Measurements from ENCODE around the gene NRP1. TPM values are rescaled to one million over a fixed set of nuclear protein-coding genes. Genes with fewer than 3 reads are reported as not detected.
"Not testable (repeated sequence)": the region's sequence is repeated elsewhere in the genome, so short reads cannot be mapped to it uniquely, and the experiment has no call there.

NRP1 gene
- total RNA-seq, 2 experiments from 2014 or later: 1.6 to 1.7 TPM

GRCh38 chr10:33141251-33141650 is 193.2 kb downstream of the NRP1 start:
- Mint-ChIP-seq H3K27me3 (no peaks in the 10 kb centered on the region), H3K4me3 (no peak overlapping the region), H3K27ac (no peak overlapping the region), H3K9me3 (no peaks in the 10 kb centered on the region), H3K4me1 (peaks cover 44% of the 10 kb centered on the region), H3K36me3 (no peaks in the 10 kb centered on the region)
- DNase-seq (no peak), ATAC-seq (ENCODE audit: low read depth) (no peak)
- POLR2A ChIA-PET: no interaction called here

GRCh38 chr10:33139181-33139646 is 195.3 kb downstream of the NRP1 start:
- Mint-ChIP-seq H3K36me3 (no peaks in the 10 kb centered on the region), H3K9me3 (no peaks in the 10 kb centered on the region), H3K4me1 (peaks cover 49% of the 10 kb centered on the region), H3K4me3 (peak overlapping the region; percentile 69), H3K27me3 (no peaks in the 10 kb centered on the region), H3K27ac (peak overlapping the region; percentile 92)
- DNase-seq (peak; percentile 61), ATAC-seq (ENCODE audit: low read depth) (peak; percentile 82)
- POLR2A ChIA-PET: interaction anchor here (0.9 to 2.0 kb wide), 6 partner anchors 8 to 761 kb away, joined by 3 to 19 read pairs (median 4); no protein-coding TSS in a partner anchor

DNA sequence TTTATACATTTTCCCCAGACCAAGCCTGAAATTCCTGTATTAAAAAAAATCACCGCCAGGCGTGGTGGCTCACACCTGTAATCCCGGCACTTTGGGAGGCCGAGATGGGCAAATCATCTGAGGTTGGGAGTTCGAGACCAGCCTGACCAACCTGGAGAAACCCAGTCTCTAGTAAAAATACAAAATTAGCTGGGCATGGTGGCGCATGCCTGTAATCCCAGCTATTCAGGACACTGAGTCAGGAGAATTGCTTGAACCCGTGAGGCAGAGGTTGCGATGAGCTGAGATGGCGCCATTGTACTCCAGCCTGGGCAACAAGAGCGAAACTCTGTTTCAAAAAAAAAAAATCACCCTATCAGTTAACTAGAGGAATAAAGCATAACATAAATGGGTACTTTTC is 195.8 kb downstream of the NRP1 start:
- DNase-seq; H3K27me3 Mint-ChIP-seq; H3K36me3 Mint-ChIP-seq; ATAC-seq (ENCODE audit: low read depth); H3K9me3 Mint-ChIP-seq: not testable (repeated sequence)
- Mint-ChIP-seq H3K27ac (peak overlapping the region; percentile 92), H3K4me1 (peaks cover 53% of the 10 kb centered on the region), H3K4me3 (peak overlapping the region; percentile 69)
- POLR2A ChIA-PET: interaction anchor here (0.9 to 2.0 kb wide), 6 partner anchors 9 to 760 kb away, joined by 3 to 19 read pairs (median 4); no protein-coding TSS in a partner anchor

DNA sequence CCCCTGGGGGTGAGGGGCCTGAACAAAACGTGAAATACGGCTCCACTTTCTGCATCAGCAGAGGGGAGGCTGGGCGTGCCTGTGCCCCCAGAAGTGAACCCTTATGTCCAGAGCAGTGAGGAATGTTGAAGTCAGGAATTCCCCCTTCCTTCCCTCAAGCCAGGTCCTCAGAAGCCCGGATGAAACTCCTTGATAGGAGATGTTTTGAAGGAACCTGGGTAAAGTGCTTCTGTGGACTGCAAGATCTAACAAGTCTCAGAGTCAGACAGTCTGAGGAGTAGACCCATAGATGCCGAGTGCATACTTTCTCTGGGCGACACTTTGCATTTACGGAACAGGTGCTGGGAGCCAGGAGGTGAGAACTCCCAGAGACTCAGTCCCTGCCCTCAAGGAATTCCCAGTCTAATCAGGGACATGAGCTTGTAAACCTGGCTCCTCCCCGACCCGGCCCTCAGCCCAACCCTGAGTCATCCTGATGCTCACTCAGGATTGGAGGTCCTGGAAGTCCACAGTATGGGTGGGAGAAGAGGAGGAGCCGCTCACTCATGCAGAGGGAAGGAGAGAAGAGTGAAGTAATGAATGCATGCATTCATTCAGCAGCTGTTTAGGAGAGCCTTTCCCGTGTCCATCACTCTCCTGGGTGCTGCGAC is 197.0 kb downstream of the NRP1 start:
- Mint-ChIP-seq H3K4me1 (peaks cover 44% of the 10 kb centered on the region), H3K36me3 (no peaks in the 10 kb centered on the region), H3K9me3 (no peaks in the 10 kb centered on the region), H3K27me3 (no peaks in the 10 kb centered on the region), H3K27ac (peak overlapping the region; percentile 55), H3K4me3 (no peak overlapping the region)
- DNase-seq: no peak
- no peak for ATAC-seq (ENCODE audit: low read depth)
- POLR2A ChIA-PET: interaction anchor here (1.0 to 1.4 kb wide), 3 partner anchors 11 to 109 kb away, joined by 3 read pairs; no protein-coding TSS in a partner anchor

DNA sequence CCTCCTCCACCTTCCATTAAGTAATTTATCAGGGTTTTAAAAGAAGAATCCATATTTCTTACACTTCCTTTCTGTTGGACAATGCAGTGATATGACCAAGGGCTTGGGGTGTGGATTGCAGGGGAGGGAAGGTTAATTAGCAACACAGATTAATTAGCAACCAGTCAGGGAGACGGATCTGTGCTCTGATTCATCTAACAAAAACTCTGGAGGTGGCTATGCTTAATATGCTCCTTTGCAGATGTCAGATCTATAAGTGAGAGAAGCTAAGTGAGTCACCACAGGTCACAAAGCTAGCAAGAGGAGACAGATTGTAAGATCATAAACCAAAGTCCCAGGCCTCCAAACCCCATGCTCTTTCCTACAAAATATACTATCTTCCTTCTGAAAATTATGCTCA is 197.7 kb downstream of the NRP1 start:
- H3K4me1 Mint-ChIP-seq: peaks cover 41% of the 10 kb centered on the region
- no peaks in the 10 kb centered on the region for H3K36me3 Mint-ChIP-seq
- POLR2A ChIA-PET: interaction anchor here (1.0 to 1.4 kb wide), 3 partner anchors 10 to 108 kb away, joined by 3 read pairs; no protein-coding TSS in a partner anchor
- peak overlapping the region; percentile 3 for H3K27ac Mint-ChIP-seq
- no peak overlapping the region for H3K4me3 Mint-ChIP-seq
- DNase-seq (no peak), ATAC-seq (ENCODE audit: low read depth) (no peak)
- H3K9me3 Mint-ChIP-seq: no peaks in the 10 kb centered on the region
- no peaks in the 10 kb centered on the region for H3K27me3 Mint-ChIP-seq

- Mint-ChIP-seq H3K36me3 (no peaks in the 10 kb centered on the region), H3K4me1 (peaks cover 40% of the 10 kb centered on the region), H3K27ac (peak overlapping the region; percentile 3), H3K4me3 (no peak overlapping the region), H3K9me3 (no peaks in the 10 kb centered on the region), H3K27me3 (no peaks in the 10 kb centered on the region)
- ATAC-seq (ENCODE audit: low read depth) (no peak), DNase-seq (no peak)
- POLR2A ChIA-PET: interaction anchor here (1.0 to 1.4 kb wide), 3 partner anchors 10 to 108 kb away, joined by 3 read pairs; no protein-coding TSS in a partner anchor
Observed at GRCh38 chr10:33136271-33136670, 198.2 kb downstream of the NRP1 start.

DNA sequence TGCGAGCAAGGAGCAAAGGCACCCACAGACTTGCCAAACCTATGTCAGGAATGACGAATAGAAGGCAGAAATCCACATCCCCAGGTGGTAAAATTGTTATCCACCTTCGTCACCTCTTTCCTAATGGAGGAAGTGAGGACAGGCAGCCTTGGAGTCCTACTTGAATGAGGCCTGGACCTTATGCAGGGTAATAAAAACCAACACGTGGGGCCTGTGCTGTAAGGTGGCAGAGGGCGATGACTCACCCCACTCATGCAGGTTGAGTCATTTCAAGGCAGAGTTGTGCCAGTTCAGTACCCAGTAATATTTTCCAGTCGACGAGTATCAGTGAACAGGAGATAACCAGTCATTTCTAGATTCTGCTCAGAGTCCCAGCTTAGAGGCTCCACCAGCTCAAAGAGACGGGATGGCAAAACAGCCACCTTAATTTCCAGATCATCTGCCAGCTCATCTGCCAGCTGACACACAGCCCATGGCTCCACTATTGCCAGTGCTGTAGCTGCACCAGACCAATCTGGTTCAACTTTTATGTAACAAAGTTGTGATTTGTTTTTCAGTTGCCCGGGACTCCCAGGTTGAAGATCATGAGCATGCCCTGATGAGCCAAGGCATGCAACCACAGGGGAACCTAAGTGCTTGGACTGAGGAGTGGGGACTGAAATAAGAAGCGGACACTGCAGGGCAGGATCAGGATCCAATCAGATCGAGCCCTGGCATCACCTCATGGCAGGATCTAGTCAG is 200.3 kb downstream of the NRP1 start:
- Mint-ChIP-seq H3K9me3 (no peaks in the 10 kb centered on the region), H3K27me3 (no peaks in the 10 kb centered on the region), H3K4me1 (peaks cover 30% of the 10 kb centered on the region), H3K27ac (no peak overlapping the region), H3K4me3 (no peak overlapping the region), H3K36me3 (no peaks in the 10 kb centered on the region)
- DNase-seq: no peak
- peak; percentile 49 for ATAC-seq (ENCODE audit: low read depth)
- POLR2A ChIA-PET: interaction anchor here (1.1 kb wide), 1 partner anchor 8 kb away, joined by 4 read pairs; no protein-coding TSS in a partner anchor

- H3K27ac Mint-ChIP-seq: no peak overlapping the region
- peaks cover 27% of the 10 kb centered on the region for H3K4me1 Mint-ChIP-seq
- POLR2A ChIA-PET: no interaction called here
- no peak overlapping the region for H3K4me3 Mint-ChIP-seq
- DNase-seq: no peak
- H3K36me3 Mint-ChIP-seq: no peaks in the 10 kb centered on the region
- H3K9me3 Mint-ChIP-seq: no peaks in the 10 kb centered on the region
- H3K27me3 Mint-ChIP-seq: no peaks in the 10 kb centered on the region
- no peak for ATAC-seq (ENCODE audit: low read depth)
Observed at GRCh38 chr10:33133557-33133956, 200.9 kb downstream of the NRP1 start.

- DNase-seq: no peak
- H3K4me3 Mint-ChIP-seq: no peak overlapping the region
- no peaks in the 10 kb centered on the region for H3K9me3 Mint-ChIP-seq
- no peaks in the 10 kb centered on the region for H3K36me3 Mint-ChIP-seq
- peaks cover 25% of the 10 kb centered on the region for H3K4me1 Mint-ChIP-seq
- peak overlapping the region; percentile 14 for H3K27ac Mint-ChIP-seq
- POLR2A ChIA-PET: no interaction called here
- no peaks in the 10 kb centered on the region for H3K27me3 Mint-ChIP-seq
- ATAC-seq (ENCODE audit: low read depth): peak; percentile 50
Observed at GRCh38 chr10:33132626-33133025, 201.8 kb downstream of the NRP1 start.

DNA sequence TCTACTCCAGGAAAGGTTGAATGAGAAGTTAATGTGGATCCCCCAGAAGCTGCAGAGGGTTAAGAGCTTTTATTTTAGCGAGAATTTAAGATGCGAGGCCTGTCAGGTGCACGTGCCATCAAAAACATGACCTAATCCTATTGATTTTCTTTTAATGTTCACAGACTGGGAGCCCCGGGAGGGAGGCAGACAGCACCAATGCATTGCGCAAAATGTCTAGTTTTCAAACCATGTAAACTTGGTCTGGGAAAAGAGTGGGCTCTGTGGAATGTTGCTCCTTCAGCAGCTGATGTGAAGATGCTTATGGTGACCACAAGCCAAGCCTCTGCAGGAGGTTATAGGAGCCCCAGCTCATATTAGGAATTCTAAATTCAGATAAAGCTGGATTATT is 204.5 kb downstream of the NRP1 start:
- peaks cover 30% of the 10 kb centered on the region for H3K4me1 Mint-ChIP-seq
- no peak for ATAC-seq (ENCODE audit: low read depth)
- no peak overlapping the region for H3K4me3 Mint-ChIP-seq
- no peaks in the 10 kb centered on the region for H3K9me3 Mint-ChIP-seq
- no peak for DNase-seq
- no peaks in the 10 kb centered on the region for H3K27me3 Mint-ChIP-seq
- no peaks in the 10 kb centered on the region for H3K36me3 Mint-ChIP-seq
- POLR2A ChIA-PET: no interaction called here
- H3K27ac Mint-ChIP-seq: no peak overlapping the region

DNA sequence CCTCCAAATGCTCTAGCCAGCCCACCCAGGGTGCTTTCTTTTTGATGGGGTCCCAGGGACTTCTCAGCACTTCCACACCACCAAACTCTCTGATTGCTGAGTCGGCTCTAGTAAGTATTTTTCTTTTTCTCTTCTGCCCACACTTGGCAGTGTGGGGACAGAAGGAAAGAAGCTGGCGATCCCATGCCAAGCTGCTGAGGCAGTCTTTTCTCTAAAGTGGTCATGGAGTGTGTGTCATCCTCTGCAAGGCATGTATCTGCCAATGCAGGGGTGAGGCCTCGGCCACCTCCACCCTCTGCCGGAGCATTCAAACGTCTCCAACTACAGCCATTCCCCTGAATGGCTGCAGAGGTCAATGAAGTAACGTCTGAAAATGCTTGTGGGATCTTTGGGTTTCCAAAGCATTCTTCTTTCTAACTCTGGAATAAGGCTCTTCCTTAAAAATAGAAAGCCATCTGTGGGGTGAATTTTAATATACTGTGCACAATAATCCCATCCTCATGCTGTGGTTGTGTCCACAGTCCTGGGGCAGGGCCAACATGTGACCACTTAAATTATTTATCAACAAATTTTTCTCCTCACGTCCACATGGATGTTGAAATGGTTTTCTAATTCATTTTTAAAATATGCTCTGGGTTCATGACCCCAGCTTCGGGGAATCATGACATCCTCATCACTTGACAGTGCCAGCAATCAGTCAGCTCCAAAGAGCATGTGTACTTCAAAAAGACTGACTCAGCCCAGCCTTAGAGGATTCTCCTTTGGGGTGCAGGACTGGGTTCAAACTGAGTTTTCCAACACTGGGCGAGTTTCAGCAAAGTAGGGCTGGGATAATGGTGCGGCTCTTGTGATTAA is 205.1 kb downstream of the NRP1 start:
- Mint-ChIP-seq H3K27ac (no peak overlapping the region), H3K4me1 (peaks cover 24% of the 10 kb centered on the region), H3K4me3 (no peak overlapping the region), H3K27me3 (no peaks in the 10 kb centered on the region), H3K36me3 (no peaks in the 10 kb centered on the region), H3K9me3 (no peaks in the 10 kb centered on the region)
- DNase-seq (no peak), ATAC-seq (ENCODE audit: low read depth) (no peak)
- POLR2A ChIA-PET: interaction anchor here (0.6 kb wide), 1 partner anchor 117 kb away, joined by 3 read pairs; no protein-coding TSS in a partner anchor

DNA sequence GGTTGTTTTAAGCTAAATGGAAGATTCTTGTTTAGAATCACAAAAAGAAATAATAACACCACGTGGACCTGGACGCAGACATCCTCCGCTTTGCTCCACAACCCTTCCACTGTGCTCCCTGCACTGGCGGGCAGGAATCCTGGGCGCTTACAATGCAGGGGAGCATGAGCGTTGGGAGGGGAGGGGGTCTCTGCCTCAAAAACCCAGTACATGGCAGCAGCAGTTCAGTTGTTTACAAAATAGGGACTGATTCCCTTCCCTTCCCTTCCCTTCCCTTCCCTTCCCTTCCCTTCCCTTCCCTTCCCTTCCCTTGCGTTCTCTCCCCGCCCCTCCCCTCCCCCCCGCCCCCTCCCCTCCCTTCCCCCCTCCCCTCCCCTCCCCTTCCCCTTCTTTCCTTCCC is 206.8 kb downstream of the NRP1 start:
- POLR2A ChIA-PET: interaction anchor here (2.8 kb wide), 1 partner anchor 12 kb away, joined by 19 read pairs; no protein-coding TSS in a partner anchor

More for the DNA sequence above, 206.8 kb downstream of the NRP1 start:
- Mint-ChIP-seq H3K36me3 (no peaks in the 10 kb centered on the region), H3K4me1 (peaks cover 18% of the 10 kb centered on the region), H3K27me3 (no peaks in the 10 kb centered on the region), H3K27ac (no peak overlapping the region), H3K9me3 (no peaks in the 10 kb centered on the region), H3K4me3 (no peak overlapping the region)
- no peak for DNase-seq
- ATAC-seq (ENCODE audit: low read depth): no peak

Measured in activated naive CD8-positive, alpha-beta T cell treated with anti-CD3 and anti-CD28 coated beads, Interleukin-2, amount 10 ng/mL, durations not matched to agents 7 days and 5 days (primary cell).